HG03558 (cell line): Measurements from ENCODE around the gene NAA15.
"Not testable (repeated sequence)": the region's sequence is repeated elsewhere in the genome, so short reads cannot be mapped to it uniquely, and the experiment has no call there.

ENCODE experiments used
- ATAC-seq: cut with Tn5 transposase; IDR thresholded peaks from one replicate; pipeline ENCODE4 v1.9.1; 2021; ENCODE audit warnings: moderate number of reproducible peaks; ENCODE audit not compliant: unreplicated experiment; ENCODE audit errors: extremely low read depth

The NAA15 gene

DNA sequence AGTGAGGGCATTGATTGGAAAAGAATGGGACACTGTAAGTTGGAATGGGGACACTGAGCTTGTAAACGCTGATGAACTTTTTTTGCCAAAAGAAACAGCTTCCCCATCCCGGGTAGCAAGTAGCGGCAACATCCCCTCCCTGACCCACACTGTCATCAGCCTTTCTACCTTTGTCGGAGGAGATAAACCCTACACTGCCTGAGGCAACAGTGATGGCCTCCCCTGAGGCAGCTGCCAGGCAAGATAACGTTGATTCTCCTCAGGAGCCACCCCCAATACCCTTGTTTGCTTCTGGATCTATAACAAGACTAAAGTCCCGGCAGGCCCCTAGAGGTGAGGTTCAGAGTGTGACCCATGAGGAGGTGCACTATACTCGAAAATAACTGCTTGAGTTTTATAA, 142.4 kb downstream of the NAA15 start:
- no peak for ATAC-seq

DNA sequence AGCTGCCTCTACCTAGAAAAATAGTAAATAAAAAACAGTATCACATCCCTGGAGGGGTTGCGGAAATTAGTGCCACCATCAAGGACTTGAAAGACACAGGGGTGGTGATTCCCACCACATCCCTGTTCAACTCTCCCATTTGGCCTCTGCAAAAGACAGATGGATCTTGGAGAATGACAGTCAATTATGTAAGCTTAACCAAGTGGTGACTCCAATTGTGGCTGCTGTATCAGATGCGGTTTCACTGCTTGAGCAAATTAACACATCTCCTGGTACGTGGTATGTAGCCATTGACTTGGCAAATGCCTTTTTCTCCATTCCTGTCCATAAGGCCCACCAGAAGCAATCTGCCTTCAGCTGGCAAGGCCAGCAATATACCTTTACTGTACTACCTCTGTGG, 143.6 kb downstream of the NAA15 start:
- not testable (repeated sequence) for ATAC-seq

DNA sequence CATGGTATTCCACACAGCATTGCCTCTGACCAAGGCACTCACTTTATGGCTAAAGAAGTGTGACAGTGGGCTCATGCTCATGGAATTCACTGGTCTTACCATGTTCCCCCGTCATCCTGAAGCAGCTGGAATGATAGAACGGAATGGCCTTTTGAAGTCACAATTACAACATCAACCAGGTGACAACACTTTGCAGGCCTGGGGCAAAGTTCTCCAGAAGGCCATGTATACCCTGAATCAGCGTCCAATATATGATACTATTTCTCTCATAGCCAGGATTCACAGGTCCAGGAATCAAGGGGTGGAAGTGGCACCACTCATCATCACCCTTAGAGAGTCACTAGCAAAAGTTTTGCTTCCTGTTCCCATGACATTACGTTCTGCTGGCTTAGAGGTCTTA, 145.8 kb downstream of the NAA15 start:
- ATAC-seq: not testable (repeated sequence)

DNA sequence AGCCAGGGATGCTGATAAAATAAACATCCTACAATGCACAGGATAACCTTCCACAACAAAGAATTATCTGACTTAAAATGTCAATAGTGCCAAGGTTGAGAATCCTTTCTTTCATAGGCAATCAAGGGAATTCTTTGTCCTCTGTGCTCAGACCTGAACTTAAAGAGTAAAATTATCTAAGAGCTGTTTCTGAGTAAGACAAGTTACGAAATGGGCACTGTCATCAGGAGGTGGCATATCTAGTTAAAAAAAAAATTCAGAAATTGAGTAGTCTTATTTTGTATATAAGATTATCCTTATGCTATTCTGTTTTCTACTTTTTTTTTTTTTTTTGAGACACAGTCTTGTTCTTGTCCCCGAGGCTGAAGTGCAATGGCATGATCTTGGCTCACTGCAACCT, 149.3 kb downstream of the NAA15 start:
- ATAC-seq: no peak

DNA sequence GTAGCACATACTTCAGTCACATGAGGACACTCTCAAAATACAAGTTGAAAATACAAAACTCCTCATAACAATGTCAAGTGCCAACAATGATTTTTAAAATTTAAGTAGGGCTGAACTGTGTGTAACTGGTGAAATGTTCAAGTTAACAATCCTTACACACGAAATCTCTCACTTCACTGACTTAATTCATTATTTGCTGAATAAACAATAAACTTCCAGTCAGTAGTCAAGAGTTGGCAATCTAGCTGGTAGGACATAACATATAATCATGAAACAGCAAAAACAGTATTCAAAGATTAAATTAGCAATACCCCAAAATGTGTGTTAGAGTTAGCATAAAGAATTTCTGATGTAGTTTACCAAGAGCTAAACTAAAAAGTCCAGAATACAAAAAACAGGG, 150.7 kb downstream of the NAA15 start:
- no peak for ATAC-seq

DNA sequence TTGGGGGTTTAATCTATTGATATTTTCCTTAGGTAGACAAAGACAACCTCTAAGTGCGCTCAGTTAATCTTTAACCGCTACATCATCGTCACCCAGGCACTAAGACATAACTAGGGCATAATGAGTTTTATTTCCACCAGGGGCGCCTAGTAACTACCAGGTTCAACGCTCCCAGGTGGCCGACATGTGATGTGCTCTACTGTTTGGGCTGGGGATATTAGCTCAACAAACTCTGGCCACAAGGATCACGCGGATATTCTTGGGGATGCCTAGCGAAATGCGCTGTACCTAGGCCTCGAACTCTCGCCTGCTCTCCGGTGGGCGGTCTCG, 151.7 kb downstream of the NAA15 start:
- peak; percentile 37 for ATAC-seq

DNA sequence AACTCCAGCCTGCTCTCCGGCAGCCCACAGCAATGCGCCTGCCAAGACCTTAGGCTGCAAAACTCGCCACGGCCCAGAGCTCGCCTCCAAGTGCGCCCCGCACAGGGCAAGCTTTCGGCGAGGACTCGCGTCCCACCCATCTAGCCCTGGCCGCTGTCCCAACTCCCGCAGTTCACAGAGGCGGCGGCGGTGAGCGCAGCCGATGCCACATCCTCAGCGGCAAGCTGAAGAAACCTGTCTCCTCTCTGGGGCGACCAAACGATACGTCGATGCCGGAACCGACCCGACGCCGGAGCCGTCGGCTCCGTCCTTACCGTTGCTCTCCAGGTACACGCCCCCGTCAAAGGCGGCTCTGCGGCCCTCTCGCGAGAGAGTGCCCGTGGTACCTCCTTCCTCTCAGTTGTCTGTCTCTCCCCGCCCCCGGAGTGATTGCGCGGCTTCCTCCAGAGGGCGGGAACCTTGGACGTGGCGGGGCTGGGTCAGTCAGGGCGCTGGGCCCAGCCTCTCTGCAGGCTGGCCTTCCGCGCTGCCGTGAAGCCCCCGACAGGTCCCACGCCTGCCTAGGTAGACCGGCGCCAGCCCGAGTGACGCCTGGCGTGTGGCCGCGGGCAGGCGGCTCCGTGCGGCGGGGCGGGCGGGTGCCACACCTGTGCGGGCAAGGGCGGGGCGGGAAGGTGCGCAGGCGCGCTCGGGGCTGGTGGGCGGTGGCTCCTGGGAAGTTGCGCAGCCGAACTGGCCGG, 152.2 kb downstream of the NAA15 start:
- ATAC-seq: peak; percentile 78

DNA sequence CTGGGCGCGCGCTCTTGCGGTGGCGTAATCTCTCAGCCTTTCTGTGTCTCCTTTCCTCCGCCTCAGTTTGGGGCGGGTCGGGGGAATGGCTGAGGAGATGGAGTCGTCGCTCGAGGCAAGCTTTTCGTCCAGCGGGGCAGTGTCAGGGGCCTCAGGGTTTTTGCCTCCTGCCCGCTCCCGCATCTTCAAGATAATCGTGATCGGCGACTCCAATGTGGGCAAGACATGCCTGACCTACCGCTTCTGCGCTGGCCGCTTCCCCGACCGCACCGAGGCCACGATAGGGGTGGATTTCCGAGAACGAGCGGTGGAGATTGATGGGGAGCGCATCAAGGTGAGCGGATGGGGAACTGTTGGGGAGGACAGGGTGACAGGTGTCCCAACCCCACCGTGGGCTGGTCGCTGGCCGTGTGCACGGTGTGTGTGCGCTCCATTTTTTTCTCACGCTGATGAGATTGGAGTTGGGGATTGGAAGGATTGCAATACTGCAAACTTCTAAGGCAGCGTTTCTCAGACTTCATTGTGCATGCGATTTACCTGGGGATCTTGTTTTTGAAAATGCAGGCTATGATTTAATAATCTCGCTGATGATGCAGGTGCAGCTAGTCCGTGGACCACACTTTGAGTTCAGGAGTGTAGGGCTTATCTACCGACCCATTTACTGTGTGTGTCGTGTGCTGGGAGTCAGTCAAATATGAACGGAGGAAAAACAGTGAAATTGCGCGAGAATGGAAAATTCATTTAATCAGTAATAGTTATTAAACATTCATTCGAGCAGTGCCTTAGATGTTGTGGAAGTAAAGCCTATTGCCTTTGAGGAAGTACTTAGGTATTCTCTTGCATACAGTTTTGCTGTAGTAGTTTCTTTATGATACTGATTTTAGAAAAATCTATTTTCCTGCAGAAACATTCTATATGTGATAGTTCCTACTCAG, 153.1 kb downstream of the NAA15 start, which contains the start of gene RAB33B:
Gene RAB33B, plus strand, starts transcription at position 11 of the 935 bp plus-strand sequence. Its CDS starts 75 bp downstream, at position 86.
- no peak for ATAC-seq

DNA sequence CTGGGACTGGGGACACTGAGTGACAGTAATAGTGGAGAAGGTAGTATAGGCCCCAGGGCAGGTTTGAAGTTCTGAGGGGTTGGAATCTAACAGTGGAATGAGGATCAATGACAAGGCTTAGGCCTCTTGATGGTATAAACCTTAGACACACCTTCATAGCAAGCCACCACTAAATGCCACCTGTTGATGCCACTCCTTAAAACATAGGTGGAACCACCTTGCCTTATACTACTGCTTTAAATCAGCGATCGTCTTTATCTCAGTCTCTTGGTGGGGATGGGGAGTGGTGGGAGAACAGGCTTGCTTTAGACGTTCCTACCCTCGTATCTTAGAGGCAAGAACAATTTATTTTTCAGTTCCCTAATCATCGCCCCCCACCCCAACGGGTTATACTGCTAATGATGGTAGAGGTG, 153.8 kb downstream of the NAA15 start:
- ATAC-seq: no peak

DNA sequence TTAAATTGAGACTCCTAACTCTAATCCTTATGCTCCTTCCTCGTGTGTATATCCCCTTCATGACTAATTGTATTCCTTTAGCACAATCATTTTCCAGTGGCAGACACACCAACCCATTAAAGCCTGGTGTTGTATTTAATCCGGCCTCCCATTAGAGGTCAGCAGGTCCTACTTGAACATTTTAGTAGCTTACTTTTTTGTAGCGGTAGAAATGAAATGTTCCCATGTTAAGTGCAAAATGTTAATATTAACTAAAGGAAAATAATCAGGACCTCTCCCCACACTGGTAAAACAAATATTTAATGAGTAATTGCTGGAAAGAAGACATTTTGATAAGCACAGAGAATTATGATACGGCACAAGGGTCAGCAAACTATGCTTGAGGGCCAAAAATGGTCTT, 156.0 kb downstream of the NAA15 start:
- no peak for ATAC-seq

DNA sequence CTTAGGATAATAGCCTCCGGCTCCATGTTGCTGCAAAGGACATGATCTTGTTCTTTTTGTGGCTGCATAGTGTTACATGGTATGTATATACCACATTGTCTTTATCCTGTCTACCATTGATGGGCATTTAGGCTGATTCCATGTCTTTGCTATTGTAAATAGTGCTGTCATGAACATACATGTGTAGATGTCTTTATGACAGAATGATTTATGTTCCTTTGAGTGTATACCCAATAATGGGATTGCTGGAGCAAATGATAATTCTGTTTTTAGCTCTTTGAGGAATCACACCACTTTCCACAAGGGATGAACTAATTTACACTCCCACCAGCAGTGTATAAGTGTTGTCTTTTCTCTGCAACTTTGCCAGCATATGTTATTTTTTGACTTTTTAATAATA, 157.2 kb downstream of the NAA15 start:
- ATAC-seq: no peak

DNA sequence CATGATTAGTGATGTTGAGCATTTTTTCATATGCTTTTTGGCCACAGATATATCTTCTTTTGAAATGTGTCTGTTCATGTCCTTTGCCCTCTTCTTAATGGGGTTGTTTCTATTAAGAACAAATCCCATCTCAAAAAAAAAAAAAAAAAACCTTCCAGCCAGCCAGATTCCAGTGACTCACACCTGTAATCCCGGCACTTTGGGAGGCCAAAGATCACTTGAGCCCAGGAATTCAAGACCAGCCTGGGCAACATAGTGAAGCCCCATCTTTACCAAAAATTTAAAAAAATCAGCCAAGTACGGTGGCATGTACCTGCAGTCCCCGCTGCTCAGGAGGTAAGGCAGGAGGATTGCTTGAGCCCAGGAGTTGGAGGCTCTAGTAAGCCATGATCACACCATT, 157.7 kb downstream of the NAA15 start:
- ATAC-seq: no peak

DNA sequence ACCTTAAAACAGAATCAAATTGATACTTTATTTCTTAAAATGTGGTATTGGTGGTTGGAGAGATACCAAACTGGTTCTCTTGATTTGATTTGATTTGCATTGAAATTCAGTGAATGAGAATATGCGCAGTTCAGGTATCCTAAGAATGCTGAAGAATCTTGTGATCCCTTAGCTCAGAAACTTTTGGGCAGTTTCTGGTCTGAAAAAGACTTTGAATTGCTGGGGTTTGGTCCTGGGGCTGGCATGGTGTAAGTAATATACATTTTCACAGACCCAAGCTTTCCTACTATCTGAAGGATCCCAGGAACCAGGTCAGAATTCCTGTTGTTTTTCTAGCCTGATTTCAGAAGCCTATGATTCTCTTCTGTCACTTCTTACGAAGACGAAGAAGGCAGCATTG, 159.3 kb downstream of the NAA15 start:
- no peak for ATAC-seq

DNA sequence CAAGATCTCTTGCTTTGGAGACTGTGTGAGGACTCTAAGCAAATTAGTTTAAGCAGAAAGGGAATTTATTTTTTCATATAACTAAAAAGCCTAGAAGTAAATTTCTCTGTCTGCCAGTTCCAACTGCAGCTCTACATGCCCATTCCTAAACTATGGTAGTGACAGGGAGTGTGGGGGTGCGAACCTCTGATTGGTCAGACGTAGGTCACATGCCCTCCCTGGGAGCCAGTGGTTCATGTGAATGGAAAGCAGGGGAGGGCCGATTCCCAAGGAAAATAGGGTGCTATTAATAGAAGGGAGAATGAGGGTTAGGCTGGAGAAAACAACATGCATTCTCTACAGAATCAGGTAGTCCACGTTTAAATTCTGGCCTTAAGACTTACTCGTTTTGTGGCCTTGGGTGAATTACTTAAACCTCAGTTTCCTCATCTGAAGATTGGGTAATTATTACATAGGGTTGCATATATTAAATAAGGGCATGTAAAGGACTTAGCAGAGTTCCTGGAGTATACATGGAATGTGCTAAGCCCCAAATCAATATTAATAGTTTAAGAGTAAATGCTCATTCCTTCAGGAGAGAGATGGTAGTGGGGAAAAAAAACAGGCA, 159.8 kb downstream of the NAA15 start:
- ATAC-seq: no peak

DNA sequence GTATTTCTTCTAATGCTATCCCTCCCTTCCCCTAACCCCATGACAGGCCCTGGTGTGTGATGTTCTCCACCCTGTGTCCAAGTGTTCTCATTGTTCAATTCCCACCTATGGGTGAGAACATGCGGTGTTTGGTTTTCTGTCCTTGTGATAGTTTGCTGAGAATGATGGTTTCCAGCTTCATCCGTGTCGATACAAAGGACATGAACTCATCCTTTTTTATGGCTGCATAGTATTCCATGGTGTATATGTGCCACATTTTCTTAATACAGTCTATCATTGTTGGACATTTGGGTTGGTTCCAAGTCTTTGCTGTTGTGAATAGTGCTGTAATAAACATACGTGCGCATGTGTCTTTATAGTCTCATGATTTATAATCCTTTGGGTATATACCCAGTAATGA, 163.2 kb downstream of the NAA15 start:
- not testable (repeated sequence) for ATAC-seq

DNA sequence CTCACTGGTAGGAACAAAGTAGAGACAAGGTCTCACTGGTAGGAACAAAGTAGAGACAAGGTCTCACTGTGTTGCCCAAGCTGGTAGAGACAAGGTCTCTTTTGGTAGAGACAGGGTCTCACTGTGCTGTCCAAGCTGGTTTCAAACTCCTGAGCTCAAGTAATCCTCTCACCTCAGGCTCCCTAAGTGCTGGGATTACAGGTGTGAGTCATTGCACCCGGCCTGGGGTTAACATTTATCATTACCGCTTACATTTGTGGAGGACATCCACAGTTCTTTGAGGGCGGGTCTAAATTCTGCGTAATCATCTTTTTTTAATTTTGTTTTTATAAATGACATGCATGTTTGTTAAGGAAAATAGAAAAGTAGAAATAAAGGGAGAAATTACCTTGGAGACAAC, 164.6 kb downstream of the NAA15 start:
- no peak for ATAC-seq

DNA sequence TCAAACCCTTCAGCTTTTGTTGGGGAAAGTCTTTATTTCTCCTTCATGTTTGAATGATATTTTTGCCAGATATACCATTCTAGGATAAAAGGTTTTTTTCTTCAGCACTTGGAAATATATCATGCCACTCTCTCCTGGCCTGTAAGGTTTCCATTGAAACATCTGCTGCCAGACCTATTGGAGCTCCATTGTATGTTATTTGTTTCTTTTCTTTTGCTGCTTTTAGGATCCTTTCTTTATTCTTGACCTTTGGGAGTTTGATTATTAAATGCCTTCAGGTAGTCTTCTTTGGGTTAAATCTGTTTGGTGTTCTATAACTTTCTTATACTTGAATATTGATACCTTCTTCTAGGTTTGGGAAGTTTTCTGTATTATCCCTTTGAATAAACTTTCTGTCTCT, 167.5 kb downstream of the NAA15 start:
- ATAC-seq: not testable (repeated sequence)

DNA sequence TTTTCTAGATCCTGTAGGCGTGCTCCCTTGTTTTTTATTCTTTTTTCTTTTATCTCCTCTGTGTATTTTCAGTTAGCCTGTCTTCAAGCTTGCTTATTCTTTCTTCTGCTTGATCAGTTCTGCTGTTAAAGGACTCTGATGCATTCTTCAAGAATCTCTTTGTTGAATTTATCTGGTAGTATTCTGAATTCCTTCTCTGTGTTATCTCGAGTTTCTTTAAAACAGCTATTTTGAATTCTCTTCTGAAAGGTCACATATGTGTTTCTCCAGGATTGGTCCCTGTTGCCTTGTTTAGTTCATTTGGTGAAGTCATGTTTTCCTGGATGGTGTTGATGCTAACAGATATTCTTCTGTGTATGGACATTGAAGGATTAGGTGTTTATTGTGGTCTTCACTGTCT, 167.9 kb downstream of the NAA15 start:
- ATAC-seq: no peak
